ENCODE results near the gene FBXO3. TPM values are rescaled to one million over a fixed set of nuclear protein-coding genes. Genes with fewer than 3 reads are reported as not detected.

FBXO3 gene
- total and polyA plus RNA-seq, 2 of the 8 experiments (the other 6 are each of a cell fraction or from before 2014, with no cell fraction given): 15.9 to 25.7 TPM

DNA sequence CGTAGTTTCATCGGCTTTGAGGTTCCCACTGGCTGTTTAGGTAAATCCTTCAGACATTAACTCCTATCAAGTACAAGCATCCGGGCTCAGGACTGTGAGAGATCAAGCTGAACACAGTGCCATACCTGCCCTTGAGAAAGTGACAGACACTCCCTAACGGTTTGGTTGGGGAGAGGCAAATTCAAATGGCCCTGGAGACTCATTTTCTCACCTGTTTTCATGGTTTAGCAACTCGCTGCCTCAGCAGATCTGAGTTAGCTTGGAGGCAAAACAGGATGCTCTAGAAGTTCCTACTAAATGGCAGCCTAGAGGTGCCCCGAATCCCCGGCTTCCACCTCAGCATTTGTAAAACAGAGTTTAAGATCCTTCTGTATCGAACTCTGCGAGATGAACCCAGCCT, 3.6 kb upstream of the FBXO3 start:
- H3K27ac ChIP-seq (ENCODE audit: low read depth, low read length): no peak overlapping the region
- H4K20me1 ChIP-seq (replicated peaks in 1 of 2; ENCODE audit: control insufficient read depth in 1 of 2, insufficient read depth in 2 of 2, low read length in 2 of 2): peaks cover 2 to 4% of the 10 kb centered on the region in 2 experiments
- TF ChIP-seq MAFK (IDR thresholded peaks at IDR 0.05; ENCODE audit: low read depth, low read length) (peak; percentile 69; the same call in 1 of the 2 replicates), POLR2A (IDR thresholded peaks at IDR 0.05; ENCODE audit: control extremely low read depth in 1 of 2, low read depth in 2 of 2, low read length in 2 of 2) (no peak)
- 0 out of 2 replicates have a peak overlapping the region, but pooled peaks have one; percentile 2 for H2BK20ac ChIP-seq (ENCODE audit: low read length)
- WGBS, 2 experiments (ENCODE audit: extremely low coverage in 1 of 2, insufficient coverage in 1 of 2, insufficient read length in 1 of 2, insufficient replicate concordance in 2 of 2, low coverage in 1 of 2, low lambda C conversion rate in 2 of 2, missing lambda C conversion rate in 1 of 2): 73% methylated on average over 9 of the region's 9 CpGs; no CpG with 5 or more reads in 1 of the 2 experiments
- H4K91ac ChIP-seq (replicated peaks; ENCODE audit: insufficient read length, low read length): peak overlapping the region; percentile 29
- H3K18ac ChIP-seq (ENCODE audit: extremely low read depth, low read length): no peak overlapping the region; the same call in 1 of the 2 replicates
- no peak overlapping the region for H3K56ac ChIP-seq (replicated peaks; ENCODE audit: insufficient read length, low read depth, low read length)
- H3K79me2 ChIP-seq (ENCODE audit: control insufficient read depth in 1 of 2, insufficient read depth in 2 of 2, low read length in 2 of 2): no peaks in the 10 kb centered on the region
- H3K4me3 ChIP-seq (ENCODE audit: extremely low read depth in 1 of 4, insufficient read depth in 2 of 4, low read depth in 3 of 4, low read length in 4 of 4): peak overlapping the region in 1 of 4 experiments; percentile 14; a peak in 2 of 8 replicates
- H3K4me1 ChIP-seq (replicated peaks in 1 of 4; ENCODE audit: control insufficient read depth in 3 of 4, insufficient read depth in 4 of 4, low read length in 3 of 4): peaks cover 11 to 17% (median 13%) of the 10 kb centered on the region in 4 experiments
- 0 out of 2 replicates have a peak overlapping the region, but pooled peaks have one; percentile 1 for H2BK5ac ChIP-seq (ENCODE audit: low read depth, low read length)
- peak overlapping the region; percentile 10 to 26; a peak in 2 of 4 replicates for H3K4me2 ChIP-seq (ENCODE audit: insufficient read depth in 1 of 2, low read depth in 2 of 2, low read length in 2 of 2)
- H3K23me2 ChIP-seq (ENCODE audit: low read depth, low read length): peaks cover 7% of the 10 kb centered on the region; the same call in 1 of the 2 replicates
- H3K27me3 ChIP-seq (replicated peaks in 1 of 4; ENCODE audit: control insufficient read depth in 3 of 4, extremely low read depth in 1 of 4, insufficient read depth in 3 of 4, low read length in 3 of 4): peaks cover 0 to 13% (median 3%) of the 10 kb centered on the region in 4 experiments; a peak in 3 of 7 replicates
- no peak overlapping the region for H3K9ac ChIP-seq (replicated peaks in 1 of 4; ENCODE audit: extremely low read depth in 1 of 4, low read depth in 3 of 4, low read length in 3 of 4)
- no peaks in the 10 kb centered on the region for H3K79me1 ChIP-seq (ENCODE audit: low read depth, low read length)
- H2BK12ac ChIP-seq (ENCODE audit: low read depth, low read length): peak overlapping the region; percentile 46; the same call in 1 of the 2 replicates
- H3K14ac ChIP-seq (ENCODE audit: insufficient read length): no peak overlapping the region
- no peak overlapping the region for H2BK120ac ChIP-seq (replicated peaks; ENCODE audit: low read depth, low read length)
- H4K5ac ChIP-seq (ENCODE audit: insufficient read length, low read depth, low read length): no peak overlapping the region
- CTCF ChIA-PET (ENCODE audit: partially characterized antibody): interaction anchor here (1.1 to 1.5 kb wide), 2 partner anchors 29 to 31 kb away, joined by 4 read pairs; no protein-coding TSS in a partner anchor
- no peak overlapping the region for H3K23ac ChIP-seq (ENCODE audit: insufficient read length)
- peak overlapping the region; percentile 85; the same call in 1 of the 2 replicates for H2AFZ ChIP-seq (ENCODE audit: low read length)
- H3K4ac ChIP-seq (replicated peaks; ENCODE audit: insufficient read length, low read depth, low read length): no peak overlapping the region
- H3K9me3 ChIP-seq (ENCODE audit: insufficient read depth in 2 of 2, low read depth in 1 of 2, low read length in 1 of 2): no peaks in the 10 kb centered on the region
- peak overlapping the region; percentile 1; the same call in 1 of the 2 replicates for H2BK15ac ChIP-seq (ENCODE audit: low read length)
- FAIRE-seq (no peak), DNase-seq (ENCODE audit: low read depth in 1 of 2, low spot score in 2 of 2) (no peak)
- H3K36me3 ChIP-seq (ENCODE audit: control insufficient read depth in 2 of 4, insufficient read depth in 4 of 4, low read length in 3 of 4): no peaks in the 10 kb centered on the region
- H2AK5ac ChIP-seq (ENCODE audit: low read depth, low read length): no peak overlapping the region
- 0 out of 2 replicates have a peak overlapping the region, but pooled peaks have one; percentile 1 for H4K8ac ChIP-seq (ENCODE audit: extremely low read depth, insufficient read depth, low read length)
- POLR2A ChIA-PET (ENCODE audit: partially characterized antibody): interaction anchor here (0.8 to 1.2 kb wide), 2 partner anchors 24 to 55 kb away, joined by 3 to 4 read pairs; no protein-coding TSS in a partner anchor

Data from H1 (cell line).